ENCODE data around the gene RBP3.

The RBP3 gene

DNA sequence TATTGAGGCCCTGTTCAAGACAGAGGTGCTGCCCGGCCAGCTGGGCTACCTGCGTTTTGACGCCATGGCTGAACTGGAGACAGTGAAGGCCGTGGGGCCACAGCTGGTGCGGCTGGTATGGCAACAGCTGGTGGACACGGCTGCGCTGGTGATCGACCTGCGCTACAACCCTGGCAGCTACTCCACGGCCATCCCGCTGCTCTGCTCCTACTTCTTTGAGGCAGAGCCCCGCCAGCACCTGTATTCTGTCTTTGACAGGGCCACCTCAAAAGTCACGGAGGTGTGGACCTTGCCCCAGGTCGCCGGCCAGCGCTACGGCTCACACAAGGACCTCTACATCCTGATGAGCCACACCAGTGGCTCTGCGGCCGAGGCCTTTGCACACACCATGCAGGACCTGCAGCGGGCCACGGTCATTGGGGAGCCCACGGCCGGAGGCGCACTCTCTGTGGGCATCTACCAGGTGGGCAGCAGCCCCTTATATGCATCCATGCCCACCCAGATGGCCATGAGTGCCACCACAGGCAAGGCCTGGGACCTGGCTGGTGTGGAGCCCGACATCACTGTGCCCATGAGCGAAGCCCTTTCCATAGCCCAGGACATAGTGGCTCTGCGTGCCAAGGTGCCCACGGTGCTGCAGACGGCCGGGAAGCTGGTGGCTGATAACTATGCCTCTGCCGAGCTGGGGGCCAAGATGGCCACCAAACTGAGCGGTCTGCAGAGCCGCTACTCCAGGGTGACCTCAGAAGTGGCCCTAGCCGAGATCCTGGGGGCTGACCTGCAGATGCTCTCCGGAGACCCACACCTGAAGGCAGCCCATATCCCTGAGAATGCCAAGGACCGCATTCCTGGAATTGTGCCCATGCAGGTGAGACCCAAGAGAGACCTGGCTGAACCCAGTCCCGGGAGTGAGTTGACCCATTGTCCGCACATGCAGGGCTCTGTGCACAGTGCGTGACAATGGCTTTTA, 2.8 kb downstream of the RBP3 start:
- Mint-ChIP-seq H3K36me3 (no peaks in the 10 kb centered on the region), H3K4me3 (no peak overlapping the region), H3K27me3 (no peaks in the 10 kb centered on the region), H3K4me1 (no peaks in the 10 kb centered on the region), H3K9me3 (no peaks in the 10 kb centered on the region), H3K27ac (no peak overlapping the region)
- DNase-seq = no peak
- CTCF ChIA-PET = no interaction called here

DNA sequence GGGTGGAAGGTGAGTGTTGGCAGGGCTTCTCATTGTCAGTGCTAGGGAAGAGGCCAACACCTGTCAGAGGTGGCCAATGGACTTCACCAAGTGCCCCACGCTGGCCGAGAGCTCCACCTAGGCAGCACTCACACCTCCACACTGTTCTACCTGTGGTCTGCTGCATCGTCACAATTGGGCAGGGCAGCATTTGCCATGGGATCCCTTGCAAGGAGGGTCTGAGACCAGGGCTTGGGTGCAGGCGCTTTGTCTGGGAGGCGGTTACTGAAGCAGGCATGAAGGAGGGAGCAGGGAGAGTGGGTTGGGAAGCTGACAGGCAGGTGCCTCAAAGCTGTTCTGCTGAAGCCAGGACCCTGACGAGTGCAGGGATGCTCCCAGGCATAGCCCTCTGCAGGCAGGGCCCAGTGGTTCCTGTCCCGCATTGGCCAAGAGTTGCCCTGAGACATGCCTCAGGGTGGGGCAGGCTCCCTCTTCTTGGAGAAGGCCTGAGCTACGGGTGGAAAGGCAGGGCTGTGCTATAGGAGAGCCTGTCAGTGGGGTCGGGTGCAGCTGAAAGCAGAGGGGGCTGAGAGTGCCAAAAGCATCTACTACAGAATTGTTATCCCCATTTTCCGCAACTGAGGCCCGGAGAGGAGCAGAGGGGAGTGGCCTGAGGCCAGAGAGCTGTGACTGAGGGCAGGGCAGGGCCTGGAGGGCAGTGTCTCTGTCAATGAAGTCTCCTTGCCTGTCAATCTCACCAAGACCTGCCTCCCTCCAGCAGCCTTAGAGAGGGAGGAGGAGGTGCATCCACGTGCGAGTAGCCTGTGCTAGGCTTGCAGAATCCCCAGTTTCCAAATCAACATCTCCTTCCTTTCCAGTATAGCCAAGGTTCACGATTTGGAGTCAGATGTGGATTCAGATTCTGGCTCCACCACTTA, 4.0 kb downstream of the RBP3 start:
- H3K4me1 Mint-ChIP-seq = no peaks in the 10 kb centered on the region
- CTCF ChIA-PET = interaction anchor here (0.9 to 1.4 kb wide), 2 partner anchors 10 to 12 kb away, joined by 4 to 5 read pairs; no protein-coding TSS in a partner anchor
- H3K27ac Mint-ChIP-seq = no peak overlapping the region
- H3K36me3 Mint-ChIP-seq = no peaks in the 10 kb centered on the region
- DNase-seq = no peak
- no peak overlapping the region for H3K4me3 Mint-ChIP-seq
- H3K9me3 Mint-ChIP-seq = no peaks in the 10 kb centered on the region
- no peaks in the 10 kb centered on the region for H3K27me3 Mint-ChIP-seq

DNA sequence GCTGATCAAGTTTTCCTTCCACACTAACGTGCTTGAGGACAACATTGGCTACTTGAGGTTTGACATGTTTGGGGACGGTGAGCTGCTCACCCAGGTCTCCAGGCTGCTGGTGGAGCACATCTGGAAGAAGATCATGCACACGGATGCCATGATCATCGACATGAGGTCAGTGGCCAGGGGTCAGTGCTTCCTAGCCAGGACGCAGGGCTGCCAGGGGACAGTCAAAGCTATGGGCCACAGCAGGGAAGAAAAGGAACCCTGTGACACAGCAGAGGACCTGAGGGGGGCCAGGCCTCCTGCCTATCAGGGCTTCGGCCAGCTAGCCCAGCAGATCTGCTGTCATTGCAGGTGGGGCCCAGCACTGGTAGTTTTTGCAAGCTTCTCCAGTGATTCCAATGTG, 5.2 kb downstream of the RBP3 start:
- Mint-ChIP-seq H3K9me3 (no peaks in the 10 kb centered on the region), H3K4me1 (no peaks in the 10 kb centered on the region), H3K4me3 (no peak overlapping the region), H3K27ac (no peak overlapping the region), H3K36me3 (no peaks in the 10 kb centered on the region), H3K27me3 (no peaks in the 10 kb centered on the region)
- DNase-seq = no peak
- CTCF ChIA-PET = interaction anchor here (0.8 to 1.5 kb wide), 4 partner anchors 9 to 42 kb away, joined by 3 to 5 read pairs (median 4); no protein-coding TSS in a partner anchor

GRCh38 chr10:47354165-47354564, 6.0 kb downstream of the RBP3 start:
- Mint-ChIP-seq H3K4me3 (no peak overlapping the region), H3K4me1 (no peaks in the 10 kb centered on the region), H3K27me3 (no peaks in the 10 kb centered on the region), H3K36me3 (no peaks in the 10 kb centered on the region), H3K9me3 (no peaks in the 10 kb centered on the region), H3K27ac (no peak overlapping the region)
- CTCF ChIA-PET = interaction anchor here (1.2 to 1.5 kb wide), 2 partner anchors 14 to 43 kb away, joined by 3 to 5 read pairs; no protein-coding TSS in a partner anchor
- DNase-seq = no peak

- no peaks in the 10 kb centered on the region for H3K4me1 Mint-ChIP-seq
- CTCF ChIA-PET = no interaction called here
- H3K27ac Mint-ChIP-seq = no peak overlapping the region
- H3K27me3 Mint-ChIP-seq = no peaks in the 10 kb centered on the region
- H3K36me3 Mint-ChIP-seq = no peaks in the 10 kb centered on the region
- no peak overlapping the region for H3K4me3 Mint-ChIP-seq
- DNase-seq = no peak
- H3K9me3 Mint-ChIP-seq = no peaks in the 10 kb centered on the region
Measured at GRCh38 chr10:47354900-47355299, 6.7 kb downstream of the RBP3 start.

DNA sequence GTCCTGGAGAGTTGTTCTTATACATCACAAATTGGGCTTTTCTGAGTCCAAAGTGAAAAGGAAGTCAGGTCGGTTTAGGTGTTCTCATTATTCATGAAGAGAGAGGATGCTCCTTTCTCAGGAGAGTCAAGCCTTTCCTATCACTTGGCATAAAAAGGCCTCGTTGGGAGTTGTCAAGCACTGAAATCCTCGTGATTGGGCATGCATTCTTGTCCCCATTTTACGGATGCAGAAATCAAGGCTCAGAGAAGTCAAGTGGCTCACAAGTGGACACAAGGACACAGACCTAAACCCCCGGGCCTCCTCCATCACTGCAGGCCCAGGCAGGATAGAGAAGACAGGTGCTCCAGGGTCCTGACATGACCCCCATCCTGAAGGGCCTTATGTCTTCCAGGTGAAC, 8.5 kb downstream of the RBP3 start:
- CTCF ChIA-PET = no interaction called here
- no peak for DNase-seq
- H3K4me3 Mint-ChIP-seq = no peak overlapping the region
- no peak overlapping the region for H3K27ac Mint-ChIP-seq
- H3K27me3 Mint-ChIP-seq = no peaks in the 10 kb centered on the region
- no peaks in the 10 kb centered on the region for H3K4me1 Mint-ChIP-seq
- no peaks in the 10 kb centered on the region for H3K9me3 Mint-ChIP-seq
- H3K36me3 Mint-ChIP-seq = no peaks in the 10 kb centered on the region

DNA sequence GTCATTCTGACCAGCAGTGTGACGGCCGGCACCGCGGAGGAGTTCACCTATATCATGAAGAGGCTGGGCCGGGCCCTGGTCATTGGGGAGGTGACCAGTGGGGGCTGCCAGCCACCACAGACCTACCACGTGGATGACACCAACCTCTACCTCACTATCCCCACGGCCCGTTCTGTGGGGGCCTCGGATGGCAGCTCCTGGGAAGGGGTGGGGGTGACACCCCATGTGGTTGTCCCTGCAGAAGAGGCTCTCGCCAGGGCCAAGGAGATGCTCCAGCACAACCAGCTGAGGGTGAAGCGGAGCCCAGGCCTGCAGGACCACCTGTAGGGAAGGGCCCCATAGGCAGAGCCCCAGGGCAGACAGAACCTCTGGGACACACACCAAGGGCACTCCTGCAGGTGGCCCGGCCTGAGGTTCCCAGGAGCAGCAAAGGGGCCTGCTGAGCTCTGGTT, 9.0 kb downstream of the RBP3 start:
- H3K36me3 Mint-ChIP-seq = no peaks in the 10 kb centered on the region
- no peaks in the 10 kb centered on the region for H3K4me1 Mint-ChIP-seq
- CTCF ChIA-PET = no interaction called here
- no peak overlapping the region for H3K4me3 Mint-ChIP-seq
- H3K27me3 Mint-ChIP-seq = no peaks in the 10 kb centered on the region
- no peak overlapping the region for H3K27ac Mint-ChIP-seq
- no peaks in the 10 kb centered on the region for H3K9me3 Mint-ChIP-seq
- DNase-seq = no peak

GRCh38 chr10:47357911-47358310, 9.7 kb downstream of the RBP3 start:
- Mint-ChIP-seq H3K27ac (no peak overlapping the region), H3K36me3 (no peaks in the 10 kb centered on the region), H3K4me1 (no peaks in the 10 kb centered on the region), H3K9me3 (no peaks in the 10 kb centered on the region), H3K27me3 (no peaks in the 10 kb centered on the region), H3K4me3 (no peak overlapping the region)
- CTCF ChIA-PET = interaction anchor here (1.3 kb wide), 1 partner anchor 333 kb away, joined by 5 read pairs; no protein-coding TSS in a partner anchor
- no peak for DNase-seq

DNA sequence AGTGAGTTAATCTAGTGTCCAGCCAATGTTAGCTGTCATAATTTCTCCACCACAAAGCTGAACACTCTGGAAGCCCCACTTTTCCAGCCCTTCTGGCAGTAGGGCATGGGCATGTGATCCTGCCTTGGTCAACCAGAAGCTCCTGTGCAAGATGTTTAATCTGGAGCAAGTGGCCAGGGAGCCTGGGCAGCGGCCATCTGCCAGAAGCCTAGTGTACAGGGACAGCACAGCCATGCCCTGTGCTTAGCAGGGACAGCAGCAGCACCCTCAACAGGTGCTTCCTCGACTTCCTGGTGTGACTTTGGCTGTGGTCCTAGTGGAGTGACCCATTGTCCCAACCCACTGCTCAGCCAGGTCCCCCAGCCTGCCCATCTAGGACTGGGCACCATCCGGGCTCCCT, 10.3 kb downstream of the RBP3 start:
- Mint-ChIP-seq H3K27me3 (no peaks in the 10 kb centered on the region), H3K4me1 (no peaks in the 10 kb centered on the region), H3K9me3 (no peaks in the 10 kb centered on the region), H3K36me3 (no peaks in the 10 kb centered on the region), H3K27ac (no peak overlapping the region), H3K4me3 (no peak overlapping the region)
- CTCF ChIA-PET = interaction anchor here (1.3 kb wide), 1 partner anchor 334 kb away, joined by 5 read pairs; no protein-coding TSS in a partner anchor
- no peak for DNase-seq

GRCh38 chr10:47359101-47359500, 10.9 kb downstream of the RBP3 start:
- Mint-ChIP-seq H3K36me3 (no peaks in the 10 kb centered on the region), H3K9me3 (no peaks in the 10 kb centered on the region), H3K4me3 (no peak overlapping the region), H3K27me3 (no peaks in the 10 kb centered on the region), H3K4me1 (no peaks in the 10 kb centered on the region), H3K27ac (no peak overlapping the region)
- CTCF ChIA-PET = interaction anchor here (1.3 kb wide), 1 partner anchor 335 kb away, joined by 5 read pairs; no protein-coding TSS in a partner anchor
- DNase-seq = no peak

DNA sequence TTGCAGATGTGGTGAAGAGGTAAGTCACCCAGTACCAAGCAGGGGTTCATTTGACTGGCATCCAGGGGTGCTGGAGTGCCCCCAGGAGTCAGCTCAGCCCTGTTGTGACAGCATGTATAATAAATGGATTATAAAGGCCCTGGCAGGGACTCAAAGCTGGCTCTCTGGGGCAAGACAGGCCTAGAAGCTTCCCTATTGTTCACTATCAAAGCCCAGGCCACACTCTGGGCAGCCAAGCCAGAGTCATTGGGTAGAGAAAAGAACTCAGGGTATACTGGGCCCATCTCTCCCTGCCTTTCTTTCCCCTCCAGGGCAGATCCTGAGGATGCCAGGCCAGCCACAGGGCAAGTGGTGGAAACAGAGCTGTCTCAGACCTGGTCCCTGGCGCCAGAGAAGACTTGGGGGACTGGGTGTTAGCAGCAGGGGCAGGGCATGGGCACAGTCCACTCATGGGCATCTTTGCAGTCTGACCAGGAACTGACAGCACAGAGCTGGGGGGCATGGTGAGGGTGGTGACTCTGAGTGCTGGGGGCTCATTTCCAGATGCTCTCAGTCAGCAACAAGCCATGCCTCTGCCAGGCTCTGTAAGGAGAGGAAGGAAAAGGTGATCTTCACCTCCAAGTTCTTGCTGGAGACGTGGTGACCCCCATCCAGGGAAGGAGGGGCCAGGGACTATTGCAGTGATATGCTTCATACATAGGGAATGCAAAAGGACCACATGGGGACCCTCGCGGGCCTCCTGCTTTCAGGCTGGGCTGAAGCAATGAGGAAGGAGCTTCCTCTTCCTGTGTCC, 11.7 kb downstream of the RBP3 start:
- no peak overlapping the region for H3K27ac Mint-ChIP-seq

GRCh38 chr10:47360419-47361040, 12.4 kb downstream of the RBP3 start:
- H3K27me3 Mint-ChIP-seq = peaks cover 3% of the 10 kb centered on the region
- no peaks in the 10 kb centered on the region for H3K4me1 Mint-ChIP-seq
- H3K27ac Mint-ChIP-seq = no peak overlapping the region
- H3K36me3 Mint-ChIP-seq = no peaks in the 10 kb centered on the region
- H3K4me3 Mint-ChIP-seq = no peak overlapping the region
- CTCF ChIA-PET = interaction anchor here (1.3 to 2.2 kb wide), 3 partner anchors 13 to 335 kb away, joined by 3 to 6 read pairs (median 5); no protein-coding TSS in a partner anchor
- DNase-seq = peak; percentile 1
- H3K9me3 Mint-ChIP-seq = no peaks in the 10 kb centered on the region

More for the DNA sequence above, 11.7 kb downstream of the RBP3 start:
- H3K36me3 Mint-ChIP-seq = no peaks in the 10 kb centered on the region
- DNase-seq = peak; percentile 10
- no peak overlapping the region for H3K4me3 Mint-ChIP-seq
- H3K27me3 Mint-ChIP-seq = no peaks in the 10 kb centered on the region
- CTCF ChIA-PET = interaction anchor here (1.3 to 1.4 kb wide), 2 partner anchors 13 to 14 kb away, joined by 3 to 5 read pairs; no protein-coding TSS in a partner anchor
- no peaks in the 10 kb centered on the region for H3K9me3 Mint-ChIP-seq
- no peaks in the 10 kb centered on the region for H3K4me1 Mint-ChIP-seq

DNA sequence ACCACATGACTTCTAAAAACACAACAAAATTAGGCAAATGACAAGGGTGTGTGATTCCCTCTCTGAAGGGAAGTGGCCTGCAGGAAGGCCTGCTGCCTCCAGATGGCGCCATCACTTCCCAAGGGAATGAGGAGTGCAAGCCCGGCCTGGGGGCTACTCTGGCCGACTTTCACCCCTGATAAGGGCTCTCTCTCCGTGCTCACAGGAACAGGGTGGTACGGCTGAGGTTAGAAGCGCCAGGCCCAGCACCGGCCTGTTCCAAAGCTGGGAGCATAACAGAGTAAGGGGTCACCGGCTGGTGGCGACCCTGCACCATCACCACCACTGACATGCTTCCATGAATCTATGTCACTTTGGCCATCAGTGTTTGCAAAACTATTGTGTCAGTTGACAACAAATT, 13.1 kb downstream of the RBP3 start:
- DNase-seq = peak; percentile 52
- CTCF ChIA-PET = interaction anchor here (0.6 to 2.2 kb wide), 6 partner anchors 8 to 336 kb away, joined by 3 to 6 read pairs (median 3); no protein-coding TSS in a partner anchor

More for the DNA sequence above, 13.1 kb downstream of the RBP3 start:
- no peak overlapping the region for H3K27ac Mint-ChIP-seq
- peaks cover 3% of the 10 kb centered on the region for H3K27me3 Mint-ChIP-seq
- no peak overlapping the region for H3K4me3 Mint-ChIP-seq
- H3K36me3 Mint-ChIP-seq = no peaks in the 10 kb centered on the region
- no peaks in the 10 kb centered on the region for H3K4me1 Mint-ChIP-seq
- H3K9me3 Mint-ChIP-seq = no peaks in the 10 kb centered on the region

Data from activated naive CD4-positive, alpha-beta T cell treated with anti-CD3 and anti-CD28 coated beads, Interleukin-2, amount 10 ng/mL, durations not matched to agents 7 days and 5 days (primary cell).